ENCODE results near the gene RALGPS1.

GRCh38 chr9:127059030-127059429 lies 144.4 kb downstream of the RALGPS1 start:
- no peak for TF ChIP-seq POLR2A (IDR thresholded peaks at IDR 0.05)
- TF ChIP-seq CTCF (IDR thresholded peaks at IDR 0.05 in 8 of 11, conservative IDR thresholded peaks at IDR 0.05 in 3 of 11) = no peak
